Uterus (tissue), 4 donors: ENCODE data around the gene ARHGAP27. TPM values are rescaled to one million over a fixed set of nuclear protein-coding genes. Genes with fewer than 3 reads are reported as not detected.

Experiments
- DNase-seq, 2 donors: peaks; one replicate each; pipeline ENCODE4 v3.0.0-alpha.2; 2019 to 2020
- H3K27ac ChIP-seq, 2 donors: fragments of 200-600 bp; sonication (generic); 1 replicate in 1 of 2; 2 replicates in 1 of 2; pipeline ENCODE4 v1.5.1; 2016 to 2018
- H3K27me3 ChIP-seq, 2 donors: fragments of 200-600 bp; sonication (generic); one replicate each; pipeline ENCODE4 v1.5.1; 2018 to 2019; ENCODE audit warnings: control low read depth in 1 of 2
- H3K36me3 ChIP-seq, 2 donors: fragments of 200-600 bp; sonication (generic); one replicate each; pipeline ENCODE4 v1.5.1; 2019; ENCODE audit warnings: control low read depth in 1 of 2
- H3K4me1 ChIP-seq, 2 donors: fragments of 200-600 bp; sonication (generic); one replicate each; pipeline ENCODE4 v1.5.1; 2018 to 2019; ENCODE audit warnings: control low read depth in 1 of 2
- H3K4me3 ChIP-seq, 2 donors: fragments of 200-600 bp; sonication (generic); 1 replicate in 1 of 2; 2 replicates in 1 of 2; pipeline ENCODE4 v1.5.1; 2018 to 2019; ENCODE audit warnings: mild to moderate bottlenecking in 1 of 2
- H3K9me3 ChIP-seq, 2 donors: fragments of 200-600 bp; sonication (generic); one replicate each; pipeline ENCODE4 v1.5.1; 2019; ENCODE audit warnings: control low read depth in 1 of 2
- CTCF ChIP-seq, 4 experiments: fragments of 200-600 bp in 2 of 4; fragments of 450-650 bp in 2 of 4; sonication (generic) in 2 of 4; IDR thresholded peaks; one replicate each; pipeline ENCODE4 v1.5.1; 2016 to 2019; ENCODE audit warnings: antibody characterized with exemption in 4 of 4, mild to moderate bottlenecking in 2 of 4, moderate library complexity in 1 of 4
- POLR2A ChIP-seq, 2 donors: fragments of 450-650 bp; IDR thresholded peaks; one replicate each; pipeline ENCODE4 v1.6.1; 2016; ENCODE audit warnings: antibody characterized with exemption in 2 of 2, mild to moderate bottlenecking in 1 of 2, moderate library complexity in 1 of 2
- intact Hi-C: fragments of 100-400 bp; cut with DNase I; formaldehyde crosslinking; loops from one replicate; pipeline ENCODE4 v1.15.1; 2023; ENCODE audit warnings: low total_unique reads
- total RNA-seq, 4 donors: library from RNA; depleted of rRNA in 3 of 4; stranded (reverse); fragments of >200 nt in 3 of 4; gene quantifications; one replicate each; pipeline versions ENCODE4 v1.1.0 to v1.2.4, GENCODE V29; 2014 to 2023
- donor health status: DM: yes; HTN: yes; CAD: no.

The ARHGAP27 gene
- total RNA-seq, 4 donors from 2014 or later: 9.4 to 36.6 (median 16.0) TPM

- Histone ChIP-seq H3K4me3 (no peak overlapping the region), H3K27me3 (peaks cover 0 to 21% of the 10 kb centered on the region in 2 donors), H3K36me3 (no peaks in the 10 kb centered on the region), H3K9me3 (no peaks in the 10 kb centered on the region), H3K27ac (no peak overlapping the region), H3K4me1 (peaks cover 0 to 20% of the 10 kb centered on the region in 2 donors)
- intact Hi-C loops: no loop called here
- no peak for TF ChIP-seq POLR2A (IDR thresholded peaks at IDR 0.05)
- TF ChIP-seq CTCF (IDR thresholded peaks at IDR 0.05): no peak
- no peak for DNase-seq
These were observed 6.1 kb downstream of the ARHGAP27 start for GRCh38 chr17:45426561-45426960.

DNA sequence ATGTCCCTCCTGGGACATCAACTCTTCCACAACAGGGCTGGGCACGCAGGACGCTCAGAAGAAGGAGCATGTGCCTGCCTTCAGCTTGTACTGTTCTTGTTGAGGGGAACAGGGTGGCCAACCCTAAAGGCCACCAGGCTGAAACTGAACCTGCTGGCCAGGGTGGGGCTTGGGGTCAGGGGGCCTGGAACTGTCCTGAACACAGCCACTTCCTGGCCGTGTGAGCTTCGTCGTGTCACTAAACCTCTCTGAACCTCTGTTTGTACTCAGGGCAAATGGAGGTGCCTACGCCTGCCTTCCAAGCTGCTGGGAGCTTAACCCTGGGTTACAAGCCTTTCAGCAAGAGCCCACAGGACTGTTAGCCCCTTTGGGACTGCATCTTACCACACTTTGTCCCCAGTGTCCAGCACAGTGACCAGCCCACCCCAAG, 6.7 kb downstream of the ARHGAP27 start:
- intact Hi-C loops: no loop called here
- no peak overlapping the region for H3K4me3 ChIP-seq
- peaks cover 0 to 16% of the 10 kb centered on the region in 2 donors for H3K4me1 ChIP-seq
- H3K36me3 ChIP-seq: no peaks in the 10 kb centered on the region
- DNase-seq: no peak
- no peaks in the 10 kb centered on the region for H3K9me3 ChIP-seq
- H3K27ac ChIP-seq: no peak overlapping the region
- H3K27me3 ChIP-seq: peaks cover 0 to 17% of the 10 kb centered on the region in 2 donors
- TF ChIP-seq CTCF (IDR thresholded peaks at IDR 0.05) (no peak), POLR2A (IDR thresholded peaks at IDR 0.05) (no peak)

- Histone ChIP-seq H3K4me3 (no peak overlapping the region), H3K27ac (no peak overlapping the region)
- DNase-seq: no peak
These were observed 7.3 kb downstream of the ARHGAP27 start for GRCh38 chr17:45425125-45425983.

DNA sequence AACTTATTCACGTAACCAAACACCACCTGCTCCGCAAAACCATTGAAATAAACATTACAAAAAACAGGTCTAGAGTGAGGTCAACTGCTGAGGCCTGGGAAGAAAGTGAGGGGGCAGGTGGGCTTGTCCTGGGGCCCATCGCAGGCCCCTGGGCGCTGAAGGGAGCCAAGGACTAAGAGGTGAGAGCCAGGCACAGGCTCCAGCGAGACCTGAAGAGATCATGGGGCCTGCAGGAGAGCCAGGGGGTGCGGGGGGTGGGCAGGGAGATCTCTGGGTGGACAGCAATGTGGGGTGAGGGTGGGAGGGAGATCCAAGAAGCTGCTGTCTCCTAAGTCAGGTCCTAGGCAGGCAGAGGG, 7.9 kb downstream of the ARHGAP27 start:
- H3K4me1 ChIP-seq: peaks cover 0 to 5% of the 10 kb centered on the region in 2 donors
- H3K27ac ChIP-seq: no peak overlapping the region
- DNase-seq: no peak
- H3K4me3 ChIP-seq: no peak overlapping the region
- H3K27me3 ChIP-seq: peaks cover 0 to 7% of the 10 kb centered on the region in 2 donors
- TF ChIP-seq POLR2A (IDR thresholded peaks at IDR 0.05) (no peak), CTCF (IDR thresholded peaks at IDR 0.05) (no peak)
- no peaks in the 10 kb centered on the region for H3K36me3 ChIP-seq
- intact Hi-C loops: no loop called here
- H3K9me3 ChIP-seq: no peaks in the 10 kb centered on the region

More at GRCh38 chr17:45425125-45425983, 7.3 kb downstream of the ARHGAP27 start:
- Histone ChIP-seq H3K4me1 (peaks cover 0 to 10% of the 10 kb centered on the region in 2 donors), H3K36me3 (no peaks in the 10 kb centered on the region), H3K27me3 (peaks cover 0 to 11% of the 10 kb centered on the region in 2 donors), H3K9me3 (no peaks in the 10 kb centered on the region)
- intact Hi-C loops: no loop called here
- TF ChIP-seq CTCF (IDR thresholded peaks at IDR 0.05) (no peak), POLR2A (IDR thresholded peaks at IDR 0.05) (no peak)

DNA sequence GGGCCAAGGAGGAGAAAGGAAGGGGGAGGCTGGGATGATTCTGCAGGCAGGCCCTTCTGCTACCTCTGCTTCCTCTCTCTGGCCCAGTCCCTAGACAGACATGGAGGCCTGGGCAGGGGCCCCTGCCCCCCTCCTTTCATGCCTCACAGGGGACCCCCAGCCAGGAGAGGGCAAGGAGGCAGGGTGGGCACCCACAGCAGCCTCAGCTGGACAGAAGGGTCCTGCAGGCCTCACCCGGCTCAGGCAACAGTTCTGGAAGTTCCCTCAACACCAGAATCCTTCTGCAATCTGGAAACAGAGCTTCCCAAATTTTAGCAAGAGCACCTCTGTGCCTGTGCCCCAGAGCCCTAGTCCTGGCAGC, 8.7 kb downstream of the ARHGAP27 start:
- no peak for TF ChIP-seq CTCF (IDR thresholded peaks at IDR 0.05)
- no peak for TF ChIP-seq POLR2A (IDR thresholded peaks at IDR 0.05)
- Histone ChIP-seq H3K36me3 (no peaks in the 10 kb centered on the region), H3K4me3 (no peak overlapping the region), H3K27ac (no peak overlapping the region), H3K27me3 (peaks cover 0 to 6% of the 10 kb centered on the region in 2 donors), H3K9me3 (no peaks in the 10 kb centered on the region), H3K4me1 (no peaks in the 10 kb centered on the region)
- intact Hi-C loops: no loop called here
- DNase-seq: no peak
